Measurements from ENCODE around the gene C7orf25.

- TF ChIP-seq EZH2 (optimal IDR thresholded peaks at IDR 0.05; ENCODE audit: low read depth, low read length) (no peak), EZH2phosphoT487 (IDR thresholded peaks at IDR 0.05; ENCODE audit: low read length) (no peak)
Observed at GRCh38 chr7:42877862-42878261, 34.0 kb downstream of the C7orf25 start.

Data from MM.1S (cell line).